ENCODE measurements around the gene FNDC5.

- no peak for TF ChIP-seq SIN3A (IDR thresholded peaks at IDR 0.05; ENCODE audit: borderline replicate concordance, insufficient read depth, low read depth, low read length)
- TF ChIP-seq POLR2AphosphoS5 (IDR thresholded peaks at IDR 0.05; ENCODE audit: low read depth, low read length), result no peak
- TF ChIP-seq CTCF (IDR thresholded peaks at IDR 0.05), result no peak
- TF ChIP-seq, protein P1, sequence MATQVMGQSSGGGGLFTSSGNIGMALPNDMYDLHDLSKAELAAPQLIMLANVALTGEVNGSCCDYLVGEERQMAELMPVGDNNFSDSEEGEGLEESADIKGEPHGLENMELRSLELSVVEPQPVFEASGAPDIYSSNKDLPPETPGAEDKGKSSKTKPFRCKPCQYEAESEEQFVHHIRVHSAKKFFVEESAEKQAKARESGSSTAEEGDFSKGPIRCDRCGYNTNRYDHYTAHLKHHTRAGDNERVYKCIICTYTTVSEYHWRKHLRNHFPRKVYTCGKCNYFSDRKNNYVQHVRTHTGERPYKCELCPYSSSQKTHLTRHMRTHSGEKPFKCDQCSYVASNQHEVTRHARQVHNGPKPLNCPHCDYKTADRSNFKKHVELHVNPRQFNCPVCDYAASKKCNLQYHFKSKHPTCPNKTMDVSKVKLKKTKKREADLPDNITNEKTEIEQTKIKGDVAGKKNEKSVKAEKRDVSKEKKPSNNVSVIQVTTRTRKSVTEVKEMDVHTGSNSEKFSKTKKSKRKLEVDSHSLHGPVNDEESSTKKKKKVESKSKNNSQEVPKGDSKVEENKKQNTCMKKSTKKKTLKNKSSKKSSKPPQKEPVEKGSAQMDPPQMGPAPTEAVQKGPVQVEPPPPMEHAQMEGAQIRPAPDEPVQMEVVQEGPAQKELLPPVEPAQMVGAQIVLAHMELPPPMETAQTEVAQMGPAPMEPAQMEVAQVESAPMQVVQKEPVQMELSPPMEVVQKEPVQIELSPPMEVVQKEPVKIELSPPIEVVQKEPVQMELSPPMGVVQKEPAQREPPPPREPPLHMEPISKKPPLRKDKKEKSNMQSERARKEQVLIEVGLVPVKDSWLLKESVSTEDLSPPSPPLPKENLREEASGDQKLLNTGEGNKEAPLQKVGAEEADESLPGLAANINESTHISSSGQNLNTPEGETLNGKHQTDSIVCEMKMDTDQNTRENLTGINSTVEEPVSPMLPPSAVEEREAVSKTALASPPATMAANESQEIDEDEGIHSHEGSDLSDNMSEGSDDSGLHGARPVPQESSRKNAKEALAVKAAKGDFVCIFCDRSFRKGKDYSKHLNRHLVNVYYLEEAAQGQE (IDR thresholded peaks at IDR 0.05; ENCODE audit: insufficient read depth in 1 of 2, low read depth in 2 of 2, low read length in 1 of 2), result no peak
These were observed 36.7 kb upstream of the FNDC5 start for GRCh38 chr1:32907435-32907834.

All from Panc1 (cell line).